Keratinocyte (primary cell): ENCODE measurements around the gene ATXN7.

ENCODE experiments used
- CTCF ChIP-seq, 3 experiments: IDR thresholded peaks in 1 of 3; conservative IDR thresholded peaks in 1 of 3; optimal IDR thresholded peaks in 1 of 3; 2 replicates in 2 of 3; 3 replicates in 1 of 3; pipeline versions ENCODE3 to v1.5.1; 2011; ENCODE audit warnings: low read length in 3 of 3, mild to moderate bottlenecking in 3 of 3, moderate library complexity in 2 of 3, control low read depth in 1 of 3, inconsistent platforms in 1 of 3; ENCODE audit not compliant: insufficient read depth in 2 of 3; ENCODE audit errors: extremely low read depth in 1 of 3
- EZH2 ChIP-seq: IDR thresholded peaks from one replicate; pipeline ENCODE4 v1.6.1; 2012; ENCODE audit warnings: inconsistent platforms, mild to moderate bottlenecking, low read length, moderate library complexity

DNA sequence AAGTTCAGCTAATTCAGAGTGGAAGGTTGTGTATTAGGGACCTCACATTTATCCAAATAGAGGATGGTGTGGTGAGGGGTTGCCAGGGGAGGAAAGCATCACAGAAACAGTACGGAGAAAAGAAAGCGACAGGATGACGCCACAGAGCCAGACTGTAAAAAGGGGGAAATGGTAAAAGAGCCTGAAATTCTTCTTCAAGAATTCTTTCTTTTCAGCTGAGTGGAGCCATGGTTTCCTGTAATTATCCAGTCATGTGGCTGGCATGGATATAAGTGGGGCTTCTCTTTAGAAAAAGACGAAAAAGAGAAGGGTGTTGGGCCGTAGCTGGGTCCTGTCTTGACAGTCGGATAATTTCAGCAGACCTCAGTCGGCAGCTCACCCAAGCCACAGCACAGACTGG lies 184.1 kb downstream of the ATXN7 start:
- no peak for TF ChIP-seq CTCF (optimal IDR thresholded peaks at IDR 0.05 in 1 of 3, IDR thresholded peaks at IDR 0.05 in 1 of 3, conservative IDR thresholded peaks at IDR 0.05 in 1 of 3; ENCODE audit: extremely low read depth in 1 of 3, insufficient read depth in 2 of 3, low read length in 3 of 3)
- no peak for TF ChIP-seq EZH2
